HG02852 (cell line): ENCODE data around the gene BRWD1.
"Not testable (repeated sequence)": the region's sequence is repeated elsewhere in the genome, so short reads cannot be mapped to it uniquely, and the experiment has no call there.

Experiments
- ATAC-seq: cut with Tn5 transposase; IDR thresholded peaks from one replicate; pipeline ENCODE4 v1.9.1; 2021; ENCODE audit warnings: mild to moderate bottlenecking, moderate library complexity; ENCODE audit not compliant: unreplicated experiment

The BRWD1 gene

GRCh38 chr21:39288987-39289386 lies 24.4 kb downstream of the BRWD1 start:
- no peak for ATAC-seq

- ATAC-seq: no peak
Measured at GRCh38 chr21:39282911-39283310, 30.5 kb downstream of the BRWD1 start.

DNA sequence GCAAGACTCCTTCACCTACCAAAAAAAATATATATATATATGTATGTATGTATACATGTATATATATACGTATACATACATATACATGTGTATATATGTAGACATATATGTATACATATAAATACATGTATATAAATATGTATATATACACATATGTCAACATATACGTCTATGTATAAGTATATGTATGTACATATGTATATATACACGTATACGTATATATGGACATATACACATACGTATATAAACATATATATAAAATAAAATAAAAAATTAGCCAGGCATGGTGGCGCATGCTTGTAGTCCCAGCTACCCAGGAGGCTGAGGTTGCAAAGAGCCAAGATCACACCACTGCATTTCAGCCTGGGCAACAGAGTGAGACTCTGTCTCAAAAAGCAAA lies 31.6 kb downstream of the BRWD1 start:
- no peak for ATAC-seq

- no peak for ATAC-seq
Measured at GRCh38 chr21:39281207-39281606, 32.2 kb downstream of the BRWD1 start.

GRCh38 chr21:39269620-39270019 lies 43.8 kb downstream of the BRWD1 start:
- ATAC-seq: no peak

DNA sequence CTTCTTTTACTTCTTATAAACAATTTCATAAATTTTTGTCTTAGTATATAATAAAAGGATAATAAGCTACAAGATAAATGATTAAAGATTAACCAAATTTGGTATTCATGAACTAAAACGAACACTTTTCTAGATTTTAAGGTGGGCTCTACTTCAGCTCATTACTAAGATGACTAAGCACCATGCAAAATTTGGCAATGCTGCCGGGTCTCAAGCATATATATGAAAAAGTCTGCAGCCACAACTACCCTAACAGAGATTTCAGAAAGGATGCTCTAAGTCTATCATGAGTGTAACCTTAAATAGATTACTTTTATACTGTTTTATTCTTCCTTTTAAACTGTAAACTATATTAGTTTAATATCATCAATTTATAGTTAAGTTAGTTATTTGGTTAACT lies 47.8 kb downstream of the BRWD1 start:
- peak; percentile 68 for ATAC-seq

GRCh38 chr21:39263372-39263771 lies 50.1 kb downstream of the BRWD1 start:
- ATAC-seq: no peak

DNA sequence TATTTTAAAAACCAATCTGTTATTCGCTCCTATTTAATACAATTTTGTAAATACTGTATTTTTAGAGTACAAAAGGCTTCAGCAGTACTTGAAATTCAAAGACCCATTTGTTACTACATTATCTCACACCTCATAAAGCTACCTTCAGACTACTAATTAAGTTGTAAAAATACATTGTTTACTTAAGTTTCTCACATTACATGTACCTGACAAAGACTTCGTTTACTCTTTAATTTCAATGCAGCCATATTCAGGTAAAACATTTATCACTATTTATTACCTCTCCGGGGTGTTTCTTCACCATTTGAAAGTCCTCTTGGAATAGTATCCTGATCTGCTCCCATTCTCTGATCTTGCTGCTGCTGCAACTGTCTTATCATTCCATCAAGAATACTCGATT lies 55.2 kb downstream of the BRWD1 start:
- ATAC-seq: no peak

- no peak for ATAC-seq
Measured at GRCh38 chr21:39251326-39251725, 62.1 kb downstream of the BRWD1 start.

DNA sequence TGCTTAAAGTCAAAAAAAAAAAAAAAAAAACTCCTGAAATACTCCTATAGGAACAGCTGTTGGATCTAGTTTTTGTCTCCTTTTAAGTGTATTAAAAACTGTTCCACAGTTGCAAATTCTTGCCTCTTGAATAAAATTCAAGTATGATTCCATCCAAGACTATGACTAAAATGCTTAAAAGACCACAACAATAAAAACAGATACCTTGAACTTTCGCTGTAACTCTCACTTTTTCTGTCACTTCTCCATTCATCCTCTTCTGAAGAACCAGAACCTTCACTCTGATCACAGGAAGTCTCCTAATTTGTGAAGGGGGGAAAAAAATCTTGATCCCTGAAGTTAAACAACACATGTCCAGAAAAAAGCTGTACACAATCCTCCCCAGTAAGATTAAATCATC lies 75.2 kb downstream of the BRWD1 start:
- no peak for ATAC-seq

DNA sequence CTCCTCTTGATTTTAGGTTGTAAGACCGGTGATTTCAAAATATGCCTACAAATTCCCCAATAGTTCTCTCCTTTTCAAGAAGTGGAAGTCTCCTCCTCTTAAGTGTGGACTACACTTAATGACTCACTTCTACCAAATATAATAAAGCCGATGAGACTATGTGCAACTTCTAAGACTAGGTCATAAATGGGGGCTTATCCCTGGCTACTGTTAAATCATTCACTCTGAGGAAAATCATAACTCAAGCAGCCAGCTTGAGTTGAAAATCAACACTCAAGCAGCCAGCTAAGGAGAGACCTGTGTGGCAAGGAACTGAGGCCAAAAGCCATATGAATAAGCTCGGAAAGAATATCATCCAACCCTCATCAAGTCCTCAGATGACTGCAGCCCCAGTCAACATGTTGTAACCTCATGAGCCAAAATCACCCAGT lies 80.6 kb downstream of the BRWD1 start:
- no peak for ATAC-seq

DNA sequence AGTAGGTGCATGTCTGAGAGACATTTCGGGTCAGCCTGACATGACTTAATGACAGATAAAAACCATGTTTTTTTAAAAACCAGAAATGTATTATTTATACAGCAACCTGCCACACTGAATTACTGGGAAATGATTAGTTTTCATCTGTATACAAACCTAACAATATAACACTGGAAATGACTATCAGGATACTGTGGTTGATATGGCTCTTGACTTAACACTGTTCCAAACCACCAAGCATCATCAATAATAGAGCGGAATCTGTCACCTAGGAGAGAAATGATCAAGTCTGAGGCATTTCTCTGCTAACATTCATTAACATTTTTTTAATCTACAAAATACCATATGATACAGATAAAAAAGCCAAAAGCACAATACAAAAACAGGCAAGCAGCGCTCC lies 88.5 kb downstream of the BRWD1 start:
- no peak for ATAC-seq

- ATAC-seq: no peak
Measured at GRCh38 chr21:39221997-39222486, 91.4 kb downstream of the BRWD1 start.

DNA sequence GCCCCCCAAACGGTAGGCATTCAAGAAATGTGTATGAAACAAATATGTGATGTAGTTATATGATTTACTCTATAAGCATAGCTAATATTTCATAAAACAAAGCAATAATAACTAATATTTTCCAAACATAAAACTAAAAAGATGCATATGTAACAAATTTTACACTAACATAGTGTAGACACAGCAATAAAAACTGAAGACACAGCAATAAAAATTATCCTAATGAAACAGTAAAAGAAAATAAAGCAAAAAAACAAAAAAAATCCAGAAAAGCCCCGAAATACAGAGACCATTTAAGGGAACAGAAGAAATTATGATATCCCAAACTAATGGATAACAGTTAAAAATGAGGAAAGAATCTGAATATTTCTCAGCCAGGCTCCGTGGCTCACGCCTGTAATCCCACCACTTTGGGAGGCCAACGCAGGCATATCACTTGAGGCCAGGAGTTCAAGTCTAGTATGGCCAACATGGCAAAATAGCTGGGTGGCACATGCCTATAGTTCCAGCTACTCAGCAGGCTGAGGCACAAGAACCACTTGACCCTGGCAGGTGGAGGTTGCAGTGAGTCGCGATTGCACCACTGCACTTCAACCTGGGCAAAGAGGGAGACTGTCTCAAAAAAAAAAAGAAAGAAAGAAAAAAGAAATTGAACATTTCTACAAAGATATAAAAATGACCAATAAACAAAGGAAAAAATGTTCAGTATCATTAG lies 92.0 kb downstream of the BRWD1 start:
- no peak for ATAC-seq

- ATAC-seq: not testable (repeated sequence)
Measured at GRCh38 chr21:39220875-39221274, 92.6 kb downstream of the BRWD1 start.

DNA sequence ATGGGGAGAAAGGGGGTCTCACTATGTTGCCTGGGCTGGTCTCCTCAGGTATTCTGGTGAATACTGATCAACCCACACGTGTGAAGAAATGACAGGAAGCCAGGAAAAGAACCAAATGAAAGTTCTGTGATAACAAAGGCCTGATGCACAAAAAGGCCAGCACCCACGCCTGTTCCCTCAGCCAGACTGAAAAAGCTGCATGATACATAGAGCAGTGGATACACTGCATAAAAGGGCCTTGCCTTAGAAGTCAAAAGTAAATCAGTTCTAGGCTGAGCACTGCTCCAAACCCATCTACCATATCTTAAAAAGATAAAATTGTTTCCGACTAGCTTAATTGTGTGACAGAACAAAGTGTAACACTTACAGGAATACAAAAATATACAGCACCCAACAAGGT lies 93.3 kb downstream of the BRWD1 start:
- no peak for ATAC-seq

DNA sequence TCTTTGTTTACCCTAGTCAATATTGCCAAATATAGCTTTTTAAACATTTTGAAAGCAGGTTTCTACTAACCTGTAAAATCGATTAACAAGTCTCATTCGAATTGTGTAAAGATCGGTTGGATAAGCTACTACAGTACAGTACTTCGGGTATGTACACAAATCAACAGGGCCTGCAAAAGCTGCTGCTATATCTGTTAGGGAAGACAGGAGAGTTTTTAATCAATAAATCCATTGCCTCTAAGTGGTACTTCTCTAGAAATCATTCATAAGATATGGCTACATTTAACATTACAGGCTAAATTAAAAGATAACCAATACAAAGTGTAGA lies 95.4 kb downstream of the BRWD1 start:
- ATAC-seq: no peak

DNA sequence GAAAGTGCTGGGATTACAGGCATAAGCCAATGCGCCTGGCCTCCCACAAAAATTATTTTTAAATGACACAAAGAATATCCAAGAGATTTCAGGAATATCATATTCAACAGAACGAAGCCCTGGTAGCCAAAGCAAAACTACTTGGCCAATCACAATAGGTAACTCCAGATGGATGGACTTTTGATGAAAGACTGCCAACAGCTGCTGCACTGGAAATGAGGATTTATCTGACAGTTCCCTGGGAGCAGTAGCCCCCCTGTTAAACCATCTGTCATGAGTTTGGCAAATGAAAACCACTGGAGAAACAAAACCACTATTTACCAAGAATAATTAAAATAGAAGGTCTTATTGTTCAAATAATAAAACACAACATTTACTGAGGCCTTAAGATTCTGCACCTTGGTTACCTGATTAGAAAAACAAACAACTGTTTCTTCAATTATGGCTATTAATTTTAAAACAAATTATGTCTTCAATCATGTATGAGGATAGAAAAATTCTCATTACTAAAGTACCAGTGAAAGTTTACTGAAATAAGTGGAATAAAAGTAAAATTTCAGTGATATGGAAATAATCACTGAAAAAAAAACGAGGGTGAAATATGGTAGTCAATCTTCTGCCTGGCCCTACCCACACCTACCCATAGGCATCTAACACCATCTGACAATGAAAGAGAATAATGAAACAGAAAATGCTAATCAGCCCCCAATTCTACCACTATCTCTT lies 95.9 kb downstream of the BRWD1 start:
- no peak for ATAC-seq

DNA sequence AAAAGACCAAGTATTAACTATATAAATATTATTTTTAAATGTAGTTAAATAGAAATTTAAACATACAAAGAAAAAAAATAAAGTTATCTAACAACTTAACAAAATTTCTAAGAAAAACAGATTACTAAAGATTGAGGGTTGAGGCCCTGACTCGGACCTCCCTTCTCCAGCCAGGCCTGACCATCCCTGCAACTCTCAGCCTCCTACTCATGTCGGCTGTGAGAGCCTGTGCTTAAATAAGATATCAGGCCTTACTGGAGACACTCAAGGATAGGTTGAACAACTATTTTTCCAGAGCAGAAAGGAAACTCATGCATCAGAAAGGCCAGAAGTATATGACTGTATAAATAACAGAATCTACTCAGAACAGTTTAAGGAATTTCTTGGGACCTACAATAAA lies 97.1 kb downstream of the BRWD1 start:
- ATAC-seq: no peak

GRCh38 chr21:39215078-39215477 lies 98.4 kb downstream of the BRWD1 start:
- ATAC-seq: no peak

DNA sequence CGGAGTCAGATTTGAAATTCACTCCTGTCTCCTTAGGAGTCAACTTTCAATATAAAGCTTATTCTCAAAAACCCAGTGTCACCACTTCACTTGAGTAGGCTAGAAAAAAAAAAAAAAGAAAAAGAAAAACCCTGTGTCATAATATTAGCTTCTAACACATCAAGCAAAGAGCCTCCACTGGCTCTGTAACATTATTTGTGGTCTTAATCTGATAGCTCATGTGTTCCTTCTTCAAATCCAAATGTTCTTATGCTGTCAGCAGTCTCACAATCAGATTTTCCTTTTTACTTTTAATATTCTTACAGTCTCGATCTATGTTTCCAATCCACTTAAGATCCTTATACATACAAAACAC lies 104.1 kb downstream of the BRWD1 start:
- ATAC-seq: no peak

GRCh38 chr21:39208624-39209333 lies 104.7 kb downstream of the BRWD1 start:
- no peak for ATAC-seq
